Ishikawa (cell line): ENCODE measurements around the gene SLC2A4.
A peak's percentile ranks its signal among the peaks of the same experiment; 100 is the strongest.

Experiments
- CEBPB ChIP-seq: IDR thresholded peaks from 2 replicates; pipeline ENCODE4 v1.6.1; 2012
- CREB1 ChIP-seq: IDR thresholded peaks from 2 replicates; pipeline ENCODE4 v1.6.1; 2012; ENCODE audit warnings: low read depth
- EGR1 ChIP-seq: IDR thresholded peaks from 2 replicates; pipeline ENCODE4 v1.6.1; 2012
- EP300 ChIP-seq: IDR thresholded peaks from 2 replicates; pipeline ENCODE4 v1.6.1; 2012; ENCODE audit warnings: borderline replicate concordance
- FOXM1 ChIP-seq: IDR thresholded peaks from 2 replicates; pipeline ENCODE4 v1.6.1; 2012; ENCODE audit warnings: low read depth, borderline replicate concordance
- MAX ChIP-seq: IDR thresholded peaks from 2 replicates; pipeline ENCODE4 v1.6.1; 2012
- NFIC ChIP-seq: IDR thresholded peaks from 2 replicates; pipeline ENCODE4 v1.6.1; 2012
- RAD21 ChIP-seq: IDR thresholded peaks from 2 replicates; pipeline ENCODE4 v1.6.1; 2012; ENCODE audit warnings: low read depth
- REST ChIP-seq: IDR thresholded peaks from 2 replicates; pipeline ENCODE4 v1.6.1; 2012; ENCODE audit warnings: low read depth, mild to moderate bottlenecking
- TAF1 ChIP-seq: IDR thresholded peaks from 2 replicates; pipeline ENCODE4 v1.6.1; 2012; ENCODE audit warnings: low read depth, mild to moderate bottlenecking
- TCF12 ChIP-seq: IDR thresholded peaks from 2 replicates; pipeline ENCODE4 v1.6.1; 2012; ENCODE audit warnings: low read depth
- TEAD4 ChIP-seq: IDR thresholded peaks from 2 replicates; pipeline ENCODE4 v1.6.1; 2012
- USF1 ChIP-seq: IDR thresholded peaks from 2 replicates; pipeline ENCODE4 v1.6.1; 2012
- YY1 ChIP-seq: IDR thresholded peaks from 2 replicates; pipeline ENCODE4 v1.6.1; 2012; ENCODE audit warnings: low read depth
- ZBTB7A ChIP-seq: IDR thresholded peaks from 2 replicates; pipeline ENCODE4 v1.6.1; 2012; ENCODE audit warnings: low read depth

SLC2A4 gene

GRCh38 chr17:7256766-7257456 is 24.6 kb upstream of the SLC2A4 start:
- TF ChIP-seq CREB1 (no peak), ZBTB7A (no peak), USF1 (no peak), FOXM1 (no peak), EGR1 (no peak), RAD21 (no peak), REST (no peak), EP300 (no peak), CEBPB (no peak), TEAD4 (no peak), MAX (no peak), TCF12 (no peak)

DNA sequence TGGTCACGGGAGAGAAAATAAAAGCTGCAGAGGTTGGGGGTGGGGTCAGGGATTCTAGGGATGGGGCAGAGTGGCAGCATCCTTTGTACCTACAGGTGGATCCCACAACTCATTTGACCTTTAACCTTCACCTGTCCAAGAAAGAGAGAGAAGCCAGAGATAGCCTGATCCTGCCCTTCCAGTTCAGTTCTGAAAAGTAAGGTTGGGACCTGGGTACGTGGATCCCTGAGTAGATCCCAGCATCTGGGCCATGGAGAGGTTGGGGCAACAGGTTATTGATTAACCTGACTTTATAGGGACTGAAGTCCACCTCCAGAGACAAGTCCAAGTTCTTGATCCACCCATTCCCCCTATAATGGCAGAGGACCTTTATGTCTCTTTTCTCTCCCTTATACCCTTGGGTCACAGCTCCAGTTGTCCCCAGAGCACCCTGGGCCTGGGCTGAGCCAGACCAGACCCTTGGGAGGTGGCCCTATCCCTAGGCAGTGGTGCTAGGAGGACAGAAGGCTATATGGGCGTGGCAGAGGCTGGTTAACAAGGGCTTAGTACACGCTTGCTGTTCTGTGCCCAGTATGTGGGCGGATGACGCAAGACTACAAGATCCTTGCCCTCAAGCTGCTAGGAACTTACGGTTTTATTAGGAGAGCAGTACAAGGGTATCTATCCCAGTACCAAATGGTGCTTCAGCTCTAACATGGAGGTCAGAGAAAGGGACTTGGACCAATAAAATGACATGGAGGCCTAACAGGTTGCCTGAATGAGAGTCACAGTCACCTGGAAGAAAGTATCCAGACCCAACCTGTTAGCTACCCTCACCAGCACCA is 22.6 kb upstream of the SLC2A4 start:
- TF ChIP-seq EP300 (no peak), CEBPB (peak; percentile 86), EGR1 (peak; percentile 82)

DNA sequence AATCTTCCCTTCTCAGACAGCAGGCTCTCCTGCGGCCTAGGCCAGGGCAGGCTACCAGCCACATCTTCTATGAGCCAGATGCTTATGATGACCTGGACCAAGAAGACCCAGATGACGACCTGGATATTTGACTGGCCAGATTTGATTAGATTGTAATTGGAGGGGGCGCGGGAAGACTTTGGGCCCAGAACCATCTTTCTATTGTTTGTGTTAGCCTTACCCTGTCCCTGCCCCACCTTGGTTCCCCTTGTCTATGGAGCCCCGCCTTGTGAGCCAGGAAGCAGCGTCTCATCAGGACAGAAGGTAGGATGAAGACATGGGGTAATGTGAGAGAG is 22.0 kb upstream of the SLC2A4 start:
- TF ChIP-seq EGR1 (no peak), RAD21 (no peak), NFIC (no peak), REST (no peak), USF1 (no peak)

DNA sequence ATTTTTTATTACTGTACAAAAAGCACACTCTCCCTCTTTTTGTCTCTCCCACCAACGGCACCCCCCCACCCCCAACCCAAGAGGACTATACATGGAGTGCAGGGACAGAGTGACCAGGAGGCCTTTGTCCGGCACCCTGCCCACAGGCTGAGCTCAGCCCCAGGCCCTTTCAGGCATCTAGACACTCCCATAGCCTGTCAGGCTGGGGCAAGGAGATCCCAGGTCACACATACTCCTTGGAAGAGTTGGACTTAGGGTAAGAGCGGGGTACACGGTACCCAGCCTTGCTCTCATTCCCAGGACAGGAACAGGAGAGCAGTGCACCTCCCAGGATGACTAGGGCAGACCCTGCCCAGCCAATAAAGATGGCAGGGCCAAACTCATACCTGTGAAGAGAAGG is 21.4 kb upstream of the SLC2A4 start:
- TF ChIP-seq MAX (no peak), ZBTB7A (no peak), EP300 (no peak), TAF1 (no peak), TEAD4 (no peak), NFIC (no peak), REST (no peak), EGR1 (no peak), FOXM1 (no peak), RAD21 (no peak), YY1 (no peak), USF1 (no peak), CREB1 (no peak), CEBPB (no peak), TCF12 (no peak)
